HepG2 (cell line): ENCODE results near the gene CTF1. TPM values are rescaled to one million over a fixed set of nuclear protein-coding genes. Genes with fewer than 3 reads are reported as not detected.

ENCODE experiments used
- ARHGAP35 ChIP-seq: sonication (generic); formaldehyde crosslinking; IDR thresholded peaks from 2 replicates; pipeline ENCODE4 v1.9.0; 2022; ENCODE audit warnings: mild to moderate bottlenecking, inconsistent platforms, moderate library complexity, missing genetic modification reagents, borderline replicate concordance
- FOXJ3 ChIP-seq: sonication (generic); formaldehyde crosslinking; IDR thresholded peaks from 2 replicates; pipeline ENCODE4 v1.4.0; 2020; ENCODE audit warnings: missing genetic modification reagents, mild to moderate bottlenecking, borderline replicate concordance
- HCFC1 ChIP-seq: fragments of 150-350 bp; IDR thresholded peaks from 2 replicates; pipeline ENCODE4 v1.6.1; 2014; ENCODE audit warnings: low read depth, low read length
- MYC ChIP-seq: sonication (generic); formaldehyde crosslinking; IDR thresholded peaks from 2 replicates; pipeline ENCODE4 v1.9.0; 2021; ENCODE audit warnings: missing genetic modification reagents, borderline replicate concordance
- NR2F6 ChIP-seq, 2 experiments: IDR thresholded peaks; 2 replicates each; pipeline ENCODE4 v1.6.1; 2016; ENCODE audit warnings: antibody characterized with exemption in 1 of 2, mild to moderate bottlenecking in 1 of 2
- PCBP1 ChIP-seq: fragments of 200-400 bp; formaldehyde crosslinking; IDR thresholded peaks from 2 replicates; pipeline ENCODE4 v1.6.1; 2017; ENCODE audit warnings: mild to moderate bottlenecking, low read depth, low read length, borderline replicate concordance
- POGK ChIP-seq: sonication (generic); formaldehyde crosslinking; conservative IDR thresholded peaks from 2 replicates; pipeline ENCODE4 v1.8.0; 2022; ENCODE audit warnings: mild to moderate bottlenecking, moderate library complexity, missing genetic modification reagents
- POLR2A ChIP-seq, 2 experiments: IDR thresholded peaks; 2 replicates each; pipeline ENCODE4 v1.6.1; 2011; ENCODE audit warnings: low read depth in 2 of 2, low read length in 2 of 2, mild to moderate bottlenecking in 1 of 2, moderate library complexity in 1 of 2; ENCODE audit not compliant: insufficient read depth in 1 of 2
- SRSF1 ChIP-seq: fragments of 200-400 bp; formaldehyde crosslinking; optimal IDR thresholded peaks from 2 replicates; pipeline ENCODE3; 2017; ENCODE audit warnings: mild to moderate bottlenecking, low read depth, low read length, moderate library complexity
- TARDBP ChIP-seq: sonication (generic); formaldehyde crosslinking; IDR thresholded peaks from 2 replicates; pipeline ENCODE4 v1.8.0; 2022; ENCODE audit warnings: mild to moderate bottlenecking, missing genetic modification reagents
- TCF7 ChIP-seq: sonication (generic); IDR thresholded peaks from 2 replicates; pipeline ENCODE4 v1.6.1; 2016; ENCODE audit warnings: antibody characterized with exemption, low read depth
- TEAD2 ChIP-seq: sonication (generic); formaldehyde crosslinking; IDR thresholded peaks from 2 replicates; pipeline ENCODE4 v1.9.0; 2021; ENCODE audit warnings: missing genetic modification reagents
- ZFAT ChIP-seq: sonication (generic); formaldehyde crosslinking; conservative IDR thresholded peaks from 2 replicates; pipeline ENCODE4 v1.8.1; 2023; ENCODE audit warnings: missing genetic modification reagents, inconsistent platforms
- ZFY ChIP-seq: sonication (generic); formaldehyde crosslinking; IDR thresholded peaks from 2 replicates; pipeline ENCODE4 v1.4.0; 2020; ENCODE audit warnings: missing genetic modification reagents
- ZIK1 ChIP-seq: sonication (generic); formaldehyde crosslinking; IDR thresholded peaks from 2 replicates; pipeline ENCODE4 v1.5.0; 2020; ENCODE audit warnings: mild to moderate bottlenecking, low read depth, missing genetic modification reagents, borderline replicate concordance
- ZNF282 ChIP-seq: fragments of 450-650 bp; IDR thresholded peaks from 2 replicates; pipeline ENCODE4 v1.6.1; 2018; ENCODE audit not compliant: partially characterized antibody
- polyA plus RNA-seq, 8 experiments: library from polyadenylated mRNA; depleted of rRNA in 3 of 8; stranded (reverse) in 7 of 8; unstranded in 1 of 8; fragments of >200 nt; fragmentation: Illumina TruSeq in 4 of 8; extraction: Trizol in 4 of 8; gene quantifications; 2 replicates each; pipeline versions ENCODE4 v1.2.1 to v1.2.3, GENCODE V29; 2011 to 2016; ENCODE audit warnings: low read depth in 4 of 8, missing spikeins in 1 of 8, mixed read lengths in 1 of 8; ENCODE audit not compliant: insufficient read depth in 1 of 8
- total RNA-seq, 5 experiments: library from RNA; depleted of rRNA; stranded (reverse); fragments of >200 nt; fragmentation: Illumina TruSeq; extraction: Trizol; gene quantifications; 2 replicates each; pipeline ENCODE4 v1.2.3, GENCODE V29; 2016; ENCODE audit warnings: low read depth in 1 of 5
- TF ChIP-seq, protein P1 (sequence below): sonication (generic); formaldehyde crosslinking; IDR thresholded peaks from 2 replicates; pipeline ENCODE4 v1.4.0; 2020; ENCODE audit warnings: missing genetic modification reagents, mild to moderate bottlenecking, borderline replicate concordance
- TF ChIP-seq, protein P2 (sequence below): IDR thresholded peaks from 2 replicates; pipeline ENCODE4 v1.6.1; 2016; ENCODE audit warnings: missing compliant biosample characterization, missing genetic modification reagents, borderline replicate concordance
- TF ChIP-seq, protein P3 (sequence below): sonication (generic); formaldehyde crosslinking; conservative IDR thresholded peaks from 2 replicates; pipeline ENCODE4 v1.8.0; 2022; ENCODE audit warnings: missing genetic modification reagents

Gene CTF1
- total and polyA plus RNA-seq, 2 of the 13 experiments (the other 11 are each of a cell fraction or from before 2014, with no cell fraction given) = 0.13 to 1.8 TPM

GRCh38 chr16:30896889-30897733 lies 697 bp downstream of the CTF1 start (continued):
- TF ChIP-seq, protein P1, sequence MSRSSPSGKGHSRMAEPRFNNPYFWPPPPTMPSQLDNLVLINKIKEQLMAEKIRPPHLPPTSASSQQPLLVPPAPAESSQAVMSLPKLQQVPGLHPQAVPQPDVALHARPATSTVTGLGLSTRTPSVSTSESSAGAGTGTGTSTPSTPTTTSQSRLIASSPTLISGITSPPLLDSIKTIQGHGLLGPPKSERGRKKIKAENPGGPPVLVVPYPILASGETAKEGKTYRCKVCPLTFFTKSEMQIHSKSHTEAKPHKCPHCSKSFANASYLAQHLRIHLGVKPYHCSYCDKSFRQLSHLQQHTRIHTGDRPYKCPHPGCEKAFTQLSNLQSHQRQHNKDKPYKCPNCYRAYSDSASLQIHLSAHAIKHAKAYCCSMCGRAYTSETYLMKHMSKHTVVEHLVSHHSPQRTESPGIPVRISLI (CRISPR knock-in tag) = 0 out of 2 replicates have a peak, but pooled peaks have one; percentile 15
- peak; percentile 80 for TF ChIP-seq ZFY (CRISPR knock-in tag)
- 0 out of 2 replicates have a peak, but pooled peaks have one; percentile 11 for TF ChIP-seq TARDBP
- TF ChIP-seq POGK (CRISPR knock-in tag) = no peak
- no peak for TF ChIP-seq ARHGAP35 (CRISPR knock-in tag)
- peak in 1 of 2 experiments; percentile 48; a peak in 1 of 4 replicates for TF ChIP-seq POLR2A (IDR thresholded peaks at IDR 0.05; ENCODE audit: insufficient read depth in 1 of 2, low read depth in 2 of 2, low read length in 2 of 2)
- no peak for TF ChIP-seq TEAD2 (CRISPR knock-in tag)
- TF ChIP-seq, protein P2, sequence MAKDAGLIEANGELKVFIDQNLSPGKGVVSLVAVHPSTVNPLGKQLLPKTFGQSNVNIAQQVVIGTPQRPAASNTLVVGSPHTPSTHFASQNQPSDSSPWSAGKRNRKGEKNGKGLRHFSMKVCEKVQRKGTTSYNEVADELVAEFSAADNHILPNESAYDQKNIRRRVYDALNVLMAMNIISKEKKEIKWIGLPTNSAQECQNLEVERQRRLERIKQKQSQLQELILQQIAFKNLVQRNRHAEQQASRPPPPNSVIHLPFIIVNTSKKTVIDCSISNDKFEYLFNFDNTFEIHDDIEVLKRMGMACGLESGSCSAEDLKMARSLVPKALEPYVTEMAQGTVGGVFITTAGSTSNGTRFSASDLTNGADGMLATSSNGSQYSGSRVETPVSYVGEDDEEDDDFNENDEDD (CRISPR knock-in tag) = no peak; the same call in 1 of the 2 replicates
- no peak for TF ChIP-seq MYC (CRISPR knock-in tag)
- TF ChIP-seq SRSF1 = no peak
- TF ChIP-seq ZIK1 (CRISPR knock-in tag) = no peak
- no peak for TF ChIP-seq ZNF282
- no peak for TF ChIP-seq PCBP1
- no peak for TF ChIP-seq TCF7
- TF ChIP-seq ZFAT (CRISPR knock-in tag) = no peak
- no peak for TF ChIP-seq FOXJ3 (CRISPR knock-in tag)
- TF ChIP-seq, protein P3, sequence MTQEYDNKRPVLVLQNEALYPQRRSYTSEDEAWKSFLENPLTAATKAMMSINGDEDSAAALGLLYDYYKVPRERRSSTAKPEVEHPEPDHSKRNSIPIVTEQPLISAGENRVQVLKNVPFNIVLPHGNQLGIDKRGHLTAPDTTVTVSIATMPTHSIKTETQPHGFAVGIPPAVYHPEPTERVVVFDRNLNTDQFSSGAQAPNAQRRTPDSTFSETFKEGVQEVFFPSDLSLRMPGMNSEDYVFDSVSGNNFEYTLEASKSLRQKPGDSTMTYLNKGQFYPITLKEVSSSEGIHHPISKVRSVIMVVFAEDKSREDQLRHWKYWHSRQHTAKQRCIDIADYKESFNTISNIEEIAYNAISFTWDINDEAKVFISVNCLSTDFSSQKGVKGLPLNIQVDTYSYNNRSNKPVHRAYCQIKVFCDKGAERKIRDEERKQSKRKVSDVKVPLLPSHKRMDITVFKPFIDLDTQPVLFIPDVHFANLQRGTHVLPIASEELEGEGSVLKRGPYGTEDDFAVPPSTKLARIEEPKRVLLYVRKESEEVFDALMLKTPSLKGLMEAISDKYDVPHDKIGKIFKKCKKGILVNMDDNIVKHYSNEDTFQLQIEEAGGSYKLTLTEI = no peak
- TF ChIP-seq NR2F6 (IDR thresholded peaks at IDR 0.05) = no peak
- no peak for TF ChIP-seq NR2F6 (CRISPR knock-in tag; IDR thresholded peaks at IDR 0.05)
- TF ChIP-seq HCFC1 = peak; percentile 99
